Neural cell (in vitro differentiated cells): Measurements from ENCODE around the gene ZC3H11A. TPM values are rescaled to one million over a fixed set of nuclear protein-coding genes. Genes with fewer than 3 reads are reported as not detected.

Experiments
- H2AFZ ChIP-seq: fragments of 200-600, 300-800 bp; sonication (generic), shearing (Covaris generic); 2 replicates; pipeline ENCODE4 v1.6.0; 2014; ENCODE audit warnings: low read depth, mild to moderate bottlenecking, antibody characterized with exemption, low read length, moderate library complexity
- H3F3A ChIP-seq: fragments of 200-600 bp; shearing (Covaris generic); 2 replicates; pipeline ENCODE4 v1.6.1; 2016; ENCODE audit warnings: mild to moderate bottlenecking, moderate library complexity, mixed read lengths, antibody characterized with exemption, low read length; ENCODE audit not compliant: insufficient read depth, poor library complexity, severe bottlenecking
- H3K27ac ChIP-seq: fragments of 200-600, 300-800 bp; sonication (generic), shearing (Covaris generic); 2 replicates; pipeline ENCODE4 v1.5.1; 2014; ENCODE audit warnings: mild to moderate bottlenecking, low read length, moderate library complexity
- H3K27me3 ChIP-seq: fragments of 300-800, 200-600 bp; sonication (generic), shearing (Covaris generic); 2 replicates; pipeline ENCODE4 v1.6.0; 2014; ENCODE audit warnings: mild to moderate bottlenecking, low read depth, low read length, moderate library complexity; ENCODE audit not compliant: insufficient read depth
- H3K36me3 ChIP-seq: fragments of 300-800, 200-600 bp; sonication (generic), shearing (Covaris generic); 2 replicates; pipeline ENCODE4 v1.5.1; 2014; ENCODE audit warnings: mild to moderate bottlenecking, antibody characterized with exemption, low read length, moderate library complexity; ENCODE audit not compliant: insufficient read depth
- H3K4me2 ChIP-seq: fragments of 300-800, 200-600 bp; sonication (generic), shearing (Covaris generic); 2 replicates; pipeline ENCODE4 v1.6.0; 2014; ENCODE audit warnings: mild to moderate bottlenecking, low read length
- H3K4me3 ChIP-seq: fragments of 300-800, 200-600 bp; sonication (generic), shearing (Covaris generic); 2 replicates; pipeline ENCODE4 v1.5.1; 2014; ENCODE audit warnings: mild to moderate bottlenecking, low read length, moderate library complexity
- H3K79me2 ChIP-seq: fragments of 200-600 bp; shearing (Covaris generic); replicated peaks from 2 replicates; pipeline ENCODE4 v1.6.0; 2014; ENCODE audit warnings: mild to moderate bottlenecking, low read length, moderate library complexity; ENCODE audit not compliant: insufficient read depth
- H3K9ac ChIP-seq: fragments of 300-800, 200-600 bp; sonication (generic), shearing (Covaris generic); 2 replicates; pipeline ENCODE4 v1.6.1; 2016; ENCODE audit warnings: mild to moderate bottlenecking, low read length, mixed read lengths
- H3K9me2 ChIP-seq: fragments of 200-600 bp; shearing (Covaris generic); 2 replicates; pipeline ENCODE4 v1.6.1; 2016; ENCODE audit warnings: mild to moderate bottlenecking, low read length, mixed read lengths; ENCODE audit not compliant: insufficient read depth
- H3K9me3 ChIP-seq: fragments of 200-600, 300-800 bp; sonication (generic), shearing (Covaris generic); 2 replicates; pipeline ENCODE4 v1.6.1; 2016; ENCODE audit warnings: mild to moderate bottlenecking, mixed run types, low read length, moderate library complexity, mixed read lengths
- H4K20me1 ChIP-seq: fragments of 200-600 bp; shearing (Covaris generic); 2 replicates; pipeline ENCODE4 v1.6.1; 2016; ENCODE audit warnings: mild to moderate bottlenecking, mixed run types; ENCODE audit not compliant: insufficient read depth
- EP300 ChIP-seq: fragments of 450-650 bp; conservative IDR thresholded peaks from 2 replicates; pipeline ENCODE4 v1.6.1; 2014; ENCODE audit warnings: antibody characterized with exemption, mild to moderate bottlenecking, moderate library complexity; ENCODE audit not compliant: poor library complexity, severe bottlenecking
- EZH2 ChIP-seq: fragments of 200-600, 300-800 bp; shearing (Covaris generic), sonication (generic); IDR thresholded peaks from 2 replicates; pipeline ENCODE4 v1.6.1; 2014; ENCODE audit warnings: antibody characterized with exemption, low read length, borderline replicate concordance, mild to moderate bottlenecking; ENCODE audit not compliant: insufficient read depth, poor library complexity, severe bottlenecking
- MXI1 ChIP-seq: fragments of 450-650 bp; conservative IDR thresholded peaks from 2 replicates; pipeline ENCODE4 v1.6.1; 2014; ENCODE audit warnings: antibody characterized with exemption, mild to moderate bottlenecking; ENCODE audit not compliant: poor library complexity, severe bottlenecking
- POLR2AphosphoS5 ChIP-seq: IDR thresholded peaks from 2 replicates; pipeline ENCODE4 v1.6.1; 2012
- RAD21 ChIP-seq: fragments of 450-650 bp; conservative IDR thresholded peaks from 2 replicates; pipeline ENCODE4 v1.6.1; 2014; ENCODE audit warnings: antibody characterized with exemption, mild to moderate bottlenecking, moderate library complexity
- REST ChIP-seq: IDR thresholded peaks from 2 replicates; pipeline ENCODE4 v1.6.1; 2012; ENCODE audit warnings: borderline replicate concordance
- SMC3 ChIP-seq: fragments of 450-650 bp; conservative IDR thresholded peaks from 2 replicates; pipeline ENCODE4 v1.6.1; 2014; ENCODE audit warnings: antibody characterized with exemption, mild to moderate bottlenecking, moderate library complexity; ENCODE audit not compliant: poor library complexity
- TAF1 ChIP-seq: IDR thresholded peaks from 2 replicates; pipeline ENCODE4 v1.6.1; 2012; ENCODE audit warnings: low read depth
- polyA plus RNA-seq: library from polyadenylated mRNA; depleted of rRNA; stranded (reverse); fragments of >200 nt; gene quantifications from 2 replicates; pipeline ENCODE4 v1.2.3, GENCODE V29; 2014
- TF ChIP-seq, protein P1 (sequence below): fragments of 450-650 bp; IDR thresholded peaks from 2 replicates; pipeline ENCODE4 v1.5.1; 2014; ENCODE audit warnings: antibody characterized with exemption, mild to moderate bottlenecking, moderate library complexity; ENCODE audit not compliant: poor library complexity, severe bottlenecking

ZC3H11A gene
- polyA plus RNA-seq, 1 donor from 2014 or later, result 210 TPM

- Histone ChIP-seq H3K4me2 (no peak overlapping the region), H2AFZ (no peak overlapping the region), H3K9me2 (no peaks in the 10 kb centered on the region), H4K20me1 (no peaks in the 10 kb centered on the region), H3K9ac (no peak overlapping the region), H3K4me3 (no peak overlapping the region), H3K27me3 (no peaks in the 10 kb centered on the region), H3K27ac (no peak overlapping the region), H3K9me3 (no peaks in the 10 kb centered on the region), H3K36me3 (no peaks in the 10 kb centered on the region), H3F3A (no peaks in the 10 kb centered on the region), H3K79me2 (no peaks in the 10 kb centered on the region)
- no peak for TF ChIP-seq REST
- no peak for TF ChIP-seq EP300
These were observed 5.5 kb upstream of the ZC3H11A start for GRCh38 chr1:203789966-203790365.

DNA sequence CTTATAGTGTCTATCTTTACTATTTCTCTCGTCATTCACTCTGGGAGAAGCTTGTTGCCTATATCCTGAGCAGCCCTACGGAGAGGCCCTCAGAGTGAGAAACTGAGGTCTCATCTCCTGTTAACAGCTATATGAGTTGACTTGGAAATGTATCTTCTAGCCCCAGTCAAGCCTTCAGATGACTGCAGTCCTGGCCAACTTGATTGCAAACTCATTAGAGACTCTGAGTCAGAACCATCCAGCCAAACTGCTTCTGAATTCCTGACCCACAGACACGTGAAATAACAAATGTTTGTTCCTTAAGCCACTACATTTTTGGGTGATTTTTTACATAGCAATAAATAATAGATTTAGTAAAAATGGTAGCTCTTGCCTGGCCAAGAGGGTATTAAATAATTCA is 3.9 kb upstream of the ZC3H11A start:
- Histone ChIP-seq H3K79me2 (peaks cover 5% of the 10 kb centered on the region), H3K9me3 (no peaks in the 10 kb centered on the region), H3K27me3 (no peaks in the 10 kb centered on the region), H2AFZ (no peak overlapping the region), H3K36me3 (no peaks in the 10 kb centered on the region), H3K27ac (no peak overlapping the region), H3K4me2 (no peak overlapping the region), H3K9me2 (no peaks in the 10 kb centered on the region), H3F3A (no peaks in the 10 kb centered on the region), H3K4me3 (no peak overlapping the region), H4K20me1 (no peaks in the 10 kb centered on the region), H3K9ac (no peak overlapping the region)
- TF ChIP-seq, protein P1, sequence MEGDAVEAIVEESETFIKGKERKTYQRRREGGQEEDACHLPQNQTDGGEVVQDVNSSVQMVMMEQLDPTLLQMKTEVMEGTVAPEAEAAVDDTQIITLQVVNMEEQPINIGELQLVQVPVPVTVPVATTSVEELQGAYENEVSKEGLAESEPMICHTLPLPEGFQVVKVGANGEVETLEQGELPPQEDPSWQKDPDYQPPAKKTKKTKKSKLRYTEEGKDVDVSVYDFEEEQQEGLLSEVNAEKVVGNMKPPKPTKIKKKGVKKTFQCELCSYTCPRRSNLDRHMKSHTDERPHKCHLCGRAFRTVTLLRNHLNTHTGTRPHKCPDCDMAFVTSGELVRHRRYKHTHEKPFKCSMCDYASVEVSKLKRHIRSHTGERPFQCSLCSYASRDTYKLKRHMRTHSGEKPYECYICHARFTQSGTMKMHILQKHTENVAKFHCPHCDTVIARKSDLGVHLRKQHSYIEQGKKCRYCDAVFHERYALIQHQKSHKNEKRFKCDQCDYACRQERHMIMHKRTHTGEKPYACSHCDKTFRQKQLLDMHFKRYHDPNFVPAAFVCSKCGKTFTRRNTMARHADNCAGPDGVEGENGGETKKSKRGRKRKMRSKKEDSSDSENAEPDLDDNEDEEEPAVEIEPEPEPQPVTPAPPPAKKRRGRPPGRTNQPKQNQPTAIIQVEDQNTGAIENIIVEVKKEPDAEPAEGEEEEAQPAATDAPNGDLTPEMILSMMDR, result no peak
- no peak for TF ChIP-seq TAF1
- TF ChIP-seq EZH2, result no peak
- no peak for TF ChIP-seq SMC3
- no peak for TF ChIP-seq REST
- no peak for TF ChIP-seq RAD21
- no peak for TF ChIP-seq EP300
- TF ChIP-seq MXI1, result no peak
- TF ChIP-seq POLR2AphosphoS5, result no peak
